Caco-2 (cell line): ENCODE measurements around the gene PUSL1. TPM values are rescaled to one million over a fixed set of nuclear protein-coding genes. Genes with fewer than 3 reads are reported as not detected.

Experiments used
- BruUV-seq: library from RNA; stranded (reverse); fragments of 400-500 nt; replicated peaks from 2 replicates; lab custom pipeline; 2021; lab: Mats Ljungman, UMichigan
- CTCF ChIA-PET: fragments of 300-600 bp; sonication (Branson Sonifier 250); formaldehyde crosslinking; loops from one replicate; lab custom pipeline; 2022; ENCODE audit warnings: antibody characterized with exemption; lab: Charles Lee
- POLR2A ChIA-PET: fragments of 300-600 bp; sonication (Branson Sonifier 250); formaldehyde crosslinking; loops from one replicate; lab custom pipeline; 2022; ENCODE audit warnings: antibody characterized with exemption; lab: Charles Lee
- DNase-seq, 2 experiments: peaks; one replicate each; pipeline versions ENCODE4 v3.0.0 to v3.0.0-alpha.2; 2020 to 2022
- H3K27me3 ChIP-seq: replicated peaks from 2 replicates; pipeline ENCODE4 v1.6.0; 2011; ENCODE audit warnings: low read length; ENCODE audit not compliant: control insufficient read depth, insufficient read depth
- H3K36me3 ChIP-seq: 2 replicates; pipeline ENCODE4 v1.5.1; 2011; ENCODE audit warnings: low read length; ENCODE audit not compliant: control insufficient read depth, insufficient read depth
- H3K4me1 ChIP-seq: fragments of 250-450 bp; sonication (Bioruptor Pico); 2 replicates; pipeline ENCODE4 v1.5.1; 2020; ENCODE audit warnings: mild to moderate bottlenecking
- H3K4me3 ChIP-seq: 2 replicates; pipeline ENCODE4 v1.5.1; 2011; ENCODE audit warnings: low read depth, mild to moderate bottlenecking, control low read depth, low read length
- H3K9me3 ChIP-seq: fragments of 250-450 bp; sonication (Bioruptor Pico); 2 replicates; pipeline ENCODE4 v1.5.1; 2020; ENCODE audit warnings: mild to moderate bottlenecking, moderate library complexity
- H3K27ac Mint-ChIP-seq: one replicate; pipeline ENCODE4 v1.8.0; 2022; ENCODE audit warnings: mixed read lengths; ENCODE audit not compliant: unreplicated experiment
- H3K27me3 Mint-ChIP-seq: one replicate; pipeline ENCODE4 v1.8.0; 2022; ENCODE audit warnings: mixed read lengths; ENCODE audit not compliant: insufficient read depth, unreplicated experiment
- H3K36me3 Mint-ChIP-seq: one replicate; pipeline ENCODE4 v1.8.0; 2022; ENCODE audit warnings: mild to moderate bottlenecking, mixed read lengths; ENCODE audit not compliant: insufficient read depth, unreplicated experiment
- H3K4me1 Mint-ChIP-seq: one replicate; pipeline ENCODE4 v1.8.0; 2022; ENCODE audit warnings: low read depth, mixed read lengths; ENCODE audit not compliant: unreplicated experiment
- H3K4me3 Mint-ChIP-seq: one replicate; pipeline ENCODE4 v1.8.0; 2022; ENCODE audit warnings: mild to moderate bottlenecking, moderate library complexity, mixed read lengths; ENCODE audit not compliant: unreplicated experiment
- H3K9me3 Mint-ChIP-seq: one replicate; pipeline ENCODE4 v1.8.0; 2022; ENCODE audit warnings: mixed read lengths; ENCODE audit not compliant: unreplicated experiment
- CTCF ChIP-seq, 2 experiments: fragments of 200-600 bp in 1 of 2; IDR thresholded peaks; 1 replicate in 1 of 2; 2 replicates in 1 of 2; pipeline versions ENCODE4 v1.5.1 to v1.8.0; 2011 to 2022; ENCODE audit warnings: antibody characterized with exemption in 1 of 2, control low read depth in 1 of 2, inconsistent platforms in 1 of 2, low read depth in 1 of 2, low read length in 1 of 2, mild to moderate bottlenecking in 1 of 2, moderate library complexity in 1 of 2; ENCODE audit not compliant: insufficient read depth in 1 of 2, severe bottlenecking in 1 of 2, unreplicated experiment in 1 of 2
- intact Hi-C: fragments of 100-400 bp; cut with micrococcal nuclease; formaldehyde crosslinking; loops from one replicate; pipeline ENCODE4 v1.10.0; 2022; ENCODE audit not compliant: unreplicated experiment
- total RNA-seq: library from RNA; stranded (reverse); gene quantifications from 2 replicates; pipeline ENCODE4 v1.2.3, GENCODE V29; 2022

The PUSL1 gene
- total RNA-seq, 1 experiment from 2014 or later, result 43.8 TPM

GRCh38 chr1:1267488-1268283, 40.7 kb upstream of the PUSL1 start:
- no peaks in the 10 kb centered on the region for H3K9me3 Mint-ChIP-seq
- intact Hi-C loops, result no loop called here
- ChIA-PET CTCF (no interaction called here), POLR2A (no interaction called here)
- H3K27me3 Mint-ChIP-seq, result no peaks in the 10 kb centered on the region
- no peak overlapping the region for H3K27ac Mint-ChIP-seq
- Histone ChIP-seq H3K27me3 (no peaks in the 10 kb centered on the region), H3K4me3 (no peak overlapping the region), H3K36me3 (no peaks in the 10 kb centered on the region; the same call in none of the 2 replicates), H3K4me1 (no peaks in the 10 kb centered on the region), H3K9me3 (no peaks in the 10 kb centered on the region)
- no peak for DNase-seq
- no peaks in the 10 kb centered on the region for H3K4me1 Mint-ChIP-seq
- TF ChIP-seq CTCF (IDR thresholded peaks at IDR 0.05; ENCODE audit: insufficient read depth in 1 of 2, low read depth in 1 of 2, low read length in 1 of 2, severe bottlenecking in 1 of 2, unreplicated experiment in 1 of 2), result no peak
- peaks cover 65% of the 10 kb centered on the region for H3K36me3 Mint-ChIP-seq
- no peak overlapping the region for H3K4me3 Mint-ChIP-seq
- no TSS peak for BruUV-seq

GRCh38 chr1:1268284-1268682, 40.1 kb upstream of the PUSL1 start:
- Histone ChIP-seq H3K9me3 (no peaks in the 10 kb centered on the region), H3K27me3 (no peaks in the 10 kb centered on the region), H3K4me3 (no peak overlapping the region), H3K36me3 (no peaks in the 10 kb centered on the region; the same call in none of the 2 replicates), H3K4me1 (no peaks in the 10 kb centered on the region)
- Mint-ChIP-seq H3K4me3 (no peak overlapping the region), H3K36me3 (peaks cover 64% of the 10 kb centered on the region), H3K27ac (no peak overlapping the region), H3K9me3 (no peaks in the 10 kb centered on the region), H3K4me1 (no peaks in the 10 kb centered on the region), H3K27me3 (no peaks in the 10 kb centered on the region)
- no peak for TF ChIP-seq CTCF (IDR thresholded peaks at IDR 0.05; ENCODE audit: insufficient read depth in 1 of 2, low read depth in 1 of 2, low read length in 1 of 2, severe bottlenecking in 1 of 2, unreplicated experiment in 1 of 2)
- no peak for DNase-seq
- BruUV-seq, result no TSS peak
- intact Hi-C loops, result no loop called here
- ChIA-PET CTCF (no interaction called here), POLR2A (no interaction called here)

GRCh38 chr1:1270813-1271212, 37.6 kb upstream of the PUSL1 start:
- Mint-ChIP-seq H3K4me1 (no peaks in the 10 kb centered on the region), H3K9me3 (no peaks in the 10 kb centered on the region), H3K27ac (peak overlapping the region; percentile 25), H3K36me3 (peaks cover 47% of the 10 kb centered on the region), H3K4me3 (no peak overlapping the region), H3K27me3 (no peaks in the 10 kb centered on the region)
- no peaks in the 10 kb centered on the region for H3K9me3 ChIP-seq
- intact Hi-C loops, result no loop called here
- TF ChIP-seq CTCF (IDR thresholded peaks at IDR 0.05; ENCODE audit: insufficient read depth in 1 of 2, low read depth in 1 of 2, low read length in 1 of 2, severe bottlenecking in 1 of 2, unreplicated experiment in 1 of 2), result no peak
- 0 out of 2 replicates have a peak, but pooled peaks cover 6% of the 10 kb centered on the region for H3K4me1 ChIP-seq
- CTCF ChIA-PET, result no interaction called here
- POLR2A ChIA-PET, result no interaction called here
- H3K36me3 ChIP-seq, result no peaks in the 10 kb centered on the region
- no peak overlapping the region for H3K4me3 ChIP-seq
- no TSS peak for BruUV-seq
- no peak for DNase-seq
- no peaks in the 10 kb centered on the region for H3K27me3 ChIP-seq
